GM12875 (cell line): ENCODE data around the gene AIFM3.

Source experiments
- H3K4me3 ChIP-seq: one replicate; pipeline ENCODE4 v1.5.1; 2011; ENCODE audit warnings: low read depth, low read length, control low read depth
- TF ChIP-seq, protein P1 (sequence below): IDR thresholded peaks from 2 replicates; pipeline ENCODE4 v1.5.1; 2011; ENCODE audit warnings: low read depth, mild to moderate bottlenecking, control low read depth, inconsistent platforms, low read length, moderate library complexity, borderline replicate concordance; ENCODE audit not compliant: insufficient read depth

Gene AIFM3

DNA sequence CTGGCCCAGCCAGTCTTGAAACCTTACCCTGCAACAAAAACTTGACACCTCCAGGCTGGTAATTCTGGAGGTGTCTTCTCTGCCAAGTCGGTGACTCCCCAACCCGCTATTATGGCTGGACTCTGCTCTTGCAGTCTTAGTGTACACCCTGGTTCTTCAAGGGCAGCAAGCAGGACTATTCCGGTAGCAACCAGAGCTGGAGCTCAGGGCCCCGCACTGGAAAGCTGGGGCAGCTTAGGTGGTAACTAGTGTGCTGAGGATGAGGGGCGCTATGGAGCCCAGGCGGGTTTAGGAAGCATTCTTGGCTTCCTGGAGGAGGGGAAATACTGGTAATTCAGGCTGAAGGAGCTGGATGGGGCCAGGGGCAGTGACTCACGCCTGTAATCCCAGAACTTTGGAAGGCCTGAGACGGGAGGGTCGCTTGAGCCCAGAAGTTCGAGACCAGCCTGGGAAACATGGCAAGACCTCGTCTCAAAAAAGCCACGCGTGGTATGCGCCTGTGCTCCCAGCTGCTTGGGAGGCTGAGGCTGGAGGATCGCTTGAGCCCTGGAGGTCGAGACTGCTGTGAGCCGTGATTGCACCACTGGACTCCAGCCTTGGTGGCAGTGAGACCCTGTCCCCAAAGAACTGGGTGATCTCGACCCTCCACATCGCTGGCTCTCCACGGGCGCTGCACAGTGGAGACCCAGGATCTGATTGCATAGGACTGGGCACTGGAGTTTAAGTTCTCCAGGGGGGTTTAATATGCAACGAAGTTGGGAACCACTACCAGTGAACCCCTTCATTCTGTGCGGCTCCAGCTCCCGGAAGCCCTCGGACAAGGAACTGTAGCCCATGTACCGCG lies 10.6 kb upstream of the AIFM3 start:
- H3K4me3 ChIP-seq = peak overlapping the region; percentile 55
- TF ChIP-seq, protein P1, sequence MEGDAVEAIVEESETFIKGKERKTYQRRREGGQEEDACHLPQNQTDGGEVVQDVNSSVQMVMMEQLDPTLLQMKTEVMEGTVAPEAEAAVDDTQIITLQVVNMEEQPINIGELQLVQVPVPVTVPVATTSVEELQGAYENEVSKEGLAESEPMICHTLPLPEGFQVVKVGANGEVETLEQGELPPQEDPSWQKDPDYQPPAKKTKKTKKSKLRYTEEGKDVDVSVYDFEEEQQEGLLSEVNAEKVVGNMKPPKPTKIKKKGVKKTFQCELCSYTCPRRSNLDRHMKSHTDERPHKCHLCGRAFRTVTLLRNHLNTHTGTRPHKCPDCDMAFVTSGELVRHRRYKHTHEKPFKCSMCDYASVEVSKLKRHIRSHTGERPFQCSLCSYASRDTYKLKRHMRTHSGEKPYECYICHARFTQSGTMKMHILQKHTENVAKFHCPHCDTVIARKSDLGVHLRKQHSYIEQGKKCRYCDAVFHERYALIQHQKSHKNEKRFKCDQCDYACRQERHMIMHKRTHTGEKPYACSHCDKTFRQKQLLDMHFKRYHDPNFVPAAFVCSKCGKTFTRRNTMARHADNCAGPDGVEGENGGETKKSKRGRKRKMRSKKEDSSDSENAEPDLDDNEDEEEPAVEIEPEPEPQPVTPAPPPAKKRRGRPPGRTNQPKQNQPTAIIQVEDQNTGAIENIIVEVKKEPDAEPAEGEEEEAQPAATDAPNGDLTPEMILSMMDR = no peak

DNA sequence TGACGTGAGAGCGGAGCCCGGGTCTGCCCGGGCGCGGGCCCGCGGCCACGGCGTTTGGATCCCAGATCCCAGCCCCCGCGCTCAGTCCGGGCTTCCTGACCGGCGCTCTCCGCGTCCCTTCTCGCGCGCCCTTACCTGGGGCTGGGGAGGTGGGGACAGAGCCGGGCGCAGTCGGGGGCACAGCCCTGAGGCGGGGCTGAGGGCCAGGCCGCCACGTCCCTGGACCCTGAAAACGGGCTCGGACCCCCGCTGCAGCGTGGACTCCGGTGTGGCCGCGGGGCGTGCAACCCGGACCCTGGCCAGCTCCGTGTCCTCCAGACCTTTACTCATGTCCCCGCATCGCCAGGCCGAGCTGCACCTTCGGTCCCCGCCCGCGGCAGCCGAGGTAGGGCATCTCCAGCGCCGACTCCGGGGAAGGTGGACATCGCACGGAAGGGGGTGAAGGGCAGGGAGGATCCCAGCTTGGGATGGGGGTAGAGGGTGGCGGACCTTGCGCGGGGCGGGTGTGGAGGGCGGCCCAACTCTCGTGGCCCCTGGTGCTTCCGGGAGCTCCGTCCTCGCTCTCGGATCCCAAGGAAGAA lies 9.9 kb upstream of the AIFM3 start:
- H3K4me3 ChIP-seq = peak overlapping the region; percentile 55
- TF ChIP-seq, protein P1 = no peak

GRCh38 chr22:20957683-20958431 lies 9.2 kb upstream of the AIFM3 start:
- TF ChIP-seq, protein P1 = no peak
- peak overlapping the region; percentile 55 for H3K4me3 ChIP-seq

- no peak overlapping the region for H3K4me3 ChIP-seq
- TF ChIP-seq, protein P1 = no peak
These were observed 7.2 kb upstream of the AIFM3 start for GRCh38 chr22:20959578-20960461.

DNA sequence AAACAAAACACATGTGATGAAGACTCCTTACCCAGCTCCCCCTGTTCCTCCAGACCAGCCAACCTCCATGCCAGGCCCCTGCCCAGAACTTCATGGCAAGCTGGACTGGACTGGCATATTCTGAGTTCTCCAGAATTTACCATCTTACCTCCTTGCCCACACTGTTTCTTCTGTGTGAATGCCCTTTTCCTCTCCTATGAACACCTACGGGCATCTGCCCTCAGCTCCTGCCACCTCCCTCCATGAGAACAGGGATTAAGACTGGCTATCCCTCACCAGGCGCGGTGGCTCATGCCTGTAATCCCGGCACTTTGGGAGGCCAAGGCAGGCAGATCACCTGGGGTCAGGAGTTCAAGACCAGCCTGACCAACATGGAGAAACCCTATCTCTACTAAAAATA lies 6.4 kb upstream of the AIFM3 start:
- H3K4me3 ChIP-seq = no peak overlapping the region
- TF ChIP-seq, protein P1 = no peak

DNA sequence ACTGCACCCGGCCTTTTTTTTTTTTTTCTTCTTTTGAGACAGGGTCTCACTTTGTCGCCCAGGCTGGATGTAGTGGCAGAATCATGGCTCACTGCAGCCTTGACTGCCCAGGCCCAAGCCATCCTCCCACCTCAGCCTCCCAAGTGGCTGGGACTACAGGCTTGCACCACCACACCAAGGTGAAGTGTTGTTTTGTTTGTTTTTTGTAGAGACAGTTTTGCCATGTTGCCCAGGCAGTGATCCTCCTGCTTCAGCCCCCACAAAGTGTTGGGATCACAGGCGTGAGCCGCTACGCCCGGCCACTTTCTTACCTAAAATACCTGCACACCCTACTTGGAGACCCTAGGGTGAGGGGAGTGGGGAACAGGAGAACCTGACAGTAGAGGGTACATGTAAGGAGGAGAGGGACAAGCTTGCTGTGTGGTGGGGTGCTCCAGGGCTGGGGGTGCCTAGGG lies 4.5 kb upstream of the AIFM3 start:
- TF ChIP-seq, protein P1 = no peak
- H3K4me3 ChIP-seq = no peak overlapping the region
